Spleen (tissue), 7 donors: ENCODE data around the gene TMCO4.

Experiments used
- POLR2A ChIP-seq, 3 donors: fragments of 450-650 bp; IDR thresholded peaks; one replicate each; pipeline ENCODE4 v1.5.1; 2017; ENCODE audit warnings: antibody characterized with exemption in 3 of 3, mild to moderate bottlenecking in 1 of 3
- POLR2AphosphoS5 ChIP-seq, 3 donors: sonication (generic); formaldehyde crosslinking; IDR thresholded peaks; one replicate each; pipeline ENCODE4 v1.5.1; 2017; ENCODE audit warnings: antibody characterized with exemption in 3 of 3
- TF ChIP-seq, protein P1 (sequence below), 11 experiments: fragments of 200-600 bp in 7 of 11; fragments of 450-650 bp in 4 of 11; sonication (generic) in 4 of 11; IDR thresholded peaks in 8 of 11; conservative IDR thresholded peaks in 3 of 11; 1 replicate in 7 of 11; 2 replicates in 4 of 11; pipeline versions ENCODE4 v1.4.0 to v1.8.0; 2016 to 2021; ENCODE audit warnings: antibody characterized with exemption in 11 of 11, inconsistent platforms in 4 of 11, mild to moderate bottlenecking in 1 of 11
- donor health status: DM: no; HTN: no; CAD: no; lungs with moderate emphysema.
- donor health status: DM: no; HTN: no; CAD: no.
- donor health status: DM: no; HTN: no; CAD: no.

DNA sequence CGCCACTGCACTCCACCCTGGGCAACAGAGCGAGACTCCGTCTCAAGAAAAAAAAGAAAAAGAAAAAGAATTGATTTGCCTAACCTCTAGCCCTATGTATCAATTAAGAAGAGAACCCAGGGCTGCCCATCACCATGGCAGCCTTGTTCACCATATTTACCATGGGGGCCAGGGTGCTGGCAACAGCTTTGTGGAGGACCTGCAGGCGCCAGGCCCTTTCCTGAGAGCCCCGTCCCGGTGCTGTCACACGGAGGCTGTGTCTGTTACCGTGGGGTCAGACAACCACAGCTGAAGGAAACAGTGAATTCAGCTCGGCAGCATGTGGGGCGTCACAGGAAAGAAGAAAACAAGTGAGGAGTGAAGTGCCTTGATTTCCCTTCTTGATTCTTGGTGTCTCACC is 162.1 kb downstream of the TMCO4 start:
- TF ChIP-seq POLR2A (IDR thresholded peaks at IDR 0.05) (no peak), POLR2AphosphoS5 (IDR thresholded peaks at IDR 0.05) (no peak)
- TF ChIP-seq, protein P1, sequence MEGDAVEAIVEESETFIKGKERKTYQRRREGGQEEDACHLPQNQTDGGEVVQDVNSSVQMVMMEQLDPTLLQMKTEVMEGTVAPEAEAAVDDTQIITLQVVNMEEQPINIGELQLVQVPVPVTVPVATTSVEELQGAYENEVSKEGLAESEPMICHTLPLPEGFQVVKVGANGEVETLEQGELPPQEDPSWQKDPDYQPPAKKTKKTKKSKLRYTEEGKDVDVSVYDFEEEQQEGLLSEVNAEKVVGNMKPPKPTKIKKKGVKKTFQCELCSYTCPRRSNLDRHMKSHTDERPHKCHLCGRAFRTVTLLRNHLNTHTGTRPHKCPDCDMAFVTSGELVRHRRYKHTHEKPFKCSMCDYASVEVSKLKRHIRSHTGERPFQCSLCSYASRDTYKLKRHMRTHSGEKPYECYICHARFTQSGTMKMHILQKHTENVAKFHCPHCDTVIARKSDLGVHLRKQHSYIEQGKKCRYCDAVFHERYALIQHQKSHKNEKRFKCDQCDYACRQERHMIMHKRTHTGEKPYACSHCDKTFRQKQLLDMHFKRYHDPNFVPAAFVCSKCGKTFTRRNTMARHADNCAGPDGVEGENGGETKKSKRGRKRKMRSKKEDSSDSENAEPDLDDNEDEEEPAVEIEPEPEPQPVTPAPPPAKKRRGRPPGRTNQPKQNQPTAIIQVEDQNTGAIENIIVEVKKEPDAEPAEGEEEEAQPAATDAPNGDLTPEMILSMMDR (IDR thresholded peaks at IDR 0.05 in 8 of 11, conservative IDR thresholded peaks at IDR 0.05 in 3 of 11): no peak
